Naive thymus-derived CD8-positive, alpha-beta T cell (primary cell): ENCODE data around the gene SDHAF3. TPM values are rescaled to one million over a fixed set of nuclear protein-coding genes. Genes with fewer than 3 reads are reported as not detected.
A peak's percentile ranks its signal among the peaks of the same experiment; 100 is the strongest.
"Not testable (repeated sequence)": the region's sequence is repeated elsewhere in the genome, so short reads cannot be mapped to it uniquely, and the experiment has no call there.

Source experiments
- ATAC-seq, 2 donors: fragments of 150-1000 bp; cut with Tn5 transposase in 1 of 2; sonication (Bioruptor Pico), chemical (Tn5 transposase) in 1 of 2; 1 replicate in 1 of 2; 2 replicates in 1 of 2; pipeline ENCODE4 v1.10.0; 2021; ENCODE audit warnings: mild to moderate bottlenecking in 2 of 2, moderate library complexity in 2 of 2
- POLR2A ChIA-PET: fragments of 350-600 bp; sonication (Branson Sonifier 250); formaldehyde crosslinking; loops from one replicate; lab custom pipeline; 2021; ENCODE audit warnings: antibody characterized with exemption; lab: Charles Lee
- DNase-seq, 10 donors: peaks; one replicate each; pipeline versions ENCODE4 v3.0.0 to v3.0.0-alpha.2; 2020 to 2022
- H3K27ac Mint-ChIP-seq, 10 donors: one replicate each; pipeline ENCODE4 v1.8.0; 2020 to 2022; ENCODE audit warnings: mild to moderate bottlenecking in 10 of 10, mixed read lengths in 10 of 10, moderate library complexity in 4 of 10, inconsistent platforms in 1 of 10
- H3K27me3 Mint-ChIP-seq, 5 donors: one replicate each; pipeline ENCODE4 v1.8.0; 2021 to 2022; ENCODE audit warnings: mixed read lengths in 5 of 5
- H3K36me3 Mint-ChIP-seq, 3 donors: one replicate each; pipeline ENCODE4 v1.8.0; 2020 to 2022; ENCODE audit warnings: mixed read lengths in 3 of 3, mild to moderate bottlenecking in 2 of 3, inconsistent platforms in 1 of 3
- H3K4me1 Mint-ChIP-seq, 4 donors: one replicate each; pipeline ENCODE4 v1.8.0; 2021 to 2022; ENCODE audit warnings: mixed read lengths in 4 of 4
- H3K4me3 Mint-ChIP-seq, 10 donors: one replicate each; pipeline ENCODE4 v1.8.0; 2020 to 2022; ENCODE audit warnings: mild to moderate bottlenecking in 10 of 10, mixed read lengths in 10 of 10, moderate library complexity in 6 of 10, inconsistent platforms in 1 of 10
- H3K9me3 Mint-ChIP-seq, 9 donors: one replicate each; pipeline ENCODE4 v1.8.0; 2020 to 2022; ENCODE audit warnings: mixed read lengths in 9 of 9, mild to moderate bottlenecking in 3 of 9, inconsistent platforms in 1 of 9, moderate library complexity in 1 of 9
- polyA plus RNA-seq, 3 donors: library from polyadenylated mRNA; unstranded; fragments of 300-500 nt; fragmentation: Illumina TruSeq; gene quantifications; one replicate each; pipeline ENCODE4 v1.2.3, GENCODE V29; 2021
- total RNA-seq, 8 experiments: library from RNA in 2 of 8; stranded (reverse) in 2 of 8; gene quantifications; one replicate each; pipeline ENCODE4 v1.2.3 and lab custom pipeline; 2021 to 2026

SDHAF3 gene
- total and polyA plus RNA-seq, 5 experiments from 2014 or later, result 18.3 to 70.9 (median 51.6) TPM

- POLR2A ChIA-PET, result no interaction called here
- H3K9me3 Mint-ChIP-seq, result no peaks in the 10 kb centered on the region
- peaks cover 0 to 2% (median 0%) of the 10 kb centered on the region in 3 donors for H3K36me3 Mint-ChIP-seq
- no peak overlapping the region for H3K27ac Mint-ChIP-seq
- no peak for ATAC-seq
- peaks cover 15 to 44% (median 30%) of the 10 kb centered on the region in 5 donors for H3K27me3 Mint-ChIP-seq
- no peak for DNase-seq
- H3K4me1 Mint-ChIP-seq, result no peaks in the 10 kb centered on the region
- no peak overlapping the region for H3K4me3 Mint-ChIP-seq
Measured at GRCh38 chr7:97096661-97097060, 20.8 kb upstream of the SDHAF3 start.

- ATAC-seq (peak; percentile 27 to 33), DNase-seq (peak; percentile 9 to 77 (median 38))
- POLR2A ChIA-PET, result no interaction called here
- Mint-ChIP-seq H3K9me3 (peaks cover 0 to 12% (median 3%) of the 10 kb centered on the region in 9 donors), H3K4me3 (no peak overlapping the region), H3K4me1 (no peaks in the 10 kb centered on the region), H3K27me3 (peaks cover 20 to 43% (median 32%) of the 10 kb centered on the region in 5 donors), H3K36me3 (peaks cover 0 to 10% (median 4%) of the 10 kb centered on the region in 3 donors), H3K27ac (no peak overlapping the region)
Measured at GRCh38 chr7:97104719-97105238, 12.7 kb upstream of the SDHAF3 start.

GRCh38 chr7:97107192-97107800 is 10.2 kb upstream of the SDHAF3 start:
- Mint-ChIP-seq H3K9me3 (peaks cover 0 to 26% (median 7%) of the 10 kb centered on the region in 9 donors), H3K4me1 (no peaks in the 10 kb centered on the region), H3K27ac (no peak overlapping the region), H3K36me3 (peaks cover 0 to 16% (median 5%) of the 10 kb centered on the region in 3 donors), H3K4me3 (no peak overlapping the region), H3K27me3 (peaks cover 19 to 23% (median 21%) of the 10 kb centered on the region in 5 donors)
- DNase-seq, result no peak
- ATAC-seq, result no peak
- POLR2A ChIA-PET, result no interaction called here

GRCh38 chr7:97116308-97116707 is 1.2 kb upstream of the SDHAF3 start:
- POLR2A ChIA-PET, result interaction anchor here (1.3 to 2.2 kb wide), 2 partner anchors 22 to 756 kb away, joined by 3 to 13 read pairs; partner anchors contain the start of gene ASNS
- Mint-ChIP-seq H3K27me3 (peaks cover 0 to 3% (median 0%) of the 10 kb centered on the region in 5 donors), H3K4me3 (peak overlapping the region in 7 of 10 donors; percentile 19 to 97 (median 97)), H3K9me3 (peaks cover 0 to 8% (median 0%) of the 10 kb centered on the region in 9 donors), H3K4me1 (peaks cover 19 to 47% (median 42%) of the 10 kb centered on the region in 4 donors), H3K27ac (peak overlapping the region in 6 of 10 donors; percentile 9 to 96 (median 68)), H3K36me3 (peaks cover 0 to 1% (median 1%) of the 10 kb centered on the region in 3 donors)
- DNase-seq, result no peak
- ATAC-seq, result no peak

GRCh38 chr7:97117035-97117371 is 495 bp upstream of the SDHAF3 start:
- Mint-ChIP-seq H3K27ac (peak overlapping the region; percentile 94 to 98 (median 96)), H3K27me3 (peaks cover 0 to 3% (median 0%) of the 10 kb centered on the region in 5 donors), H3K4me3 (peak overlapping the region; percentile 94 to 97 (median 96)), H3K4me1 (peaks cover 21 to 53% (median 44%) of the 10 kb centered on the region in 4 donors), H3K9me3 (peaks cover 0 to 8% (median 0%) of the 10 kb centered on the region in 9 donors), H3K36me3 (peaks cover 0 to 4% (median 4%) of the 10 kb centered on the region in 3 donors)
- DNase-seq (no peak), ATAC-seq (no peak)
- POLR2A ChIA-PET, result interaction anchor here (1.0 to 2.2 kb wide), 5 partner anchors 10 to 1761 kb away, joined by 3 to 13 read pairs (median 4); partner anchors contain the start of genes ASNS, SEM1 and TRRAP

GRCh38 chr7:97118306-97118917 is 914 bp downstream of the SDHAF3 start:
- Mint-ChIP-seq H3K4me1 (peaks cover 24 to 62% (median 48%) of the 10 kb centered on the region in 4 donors), H3K36me3 (peaks cover 0 to 7% (median 4%) of the 10 kb centered on the region in 3 donors), H3K27me3 (no peaks in the 10 kb centered on the region), H3K4me3 (peak overlapping the region; percentile 94 to 97 (median 96)), H3K9me3 (peaks cover 0 to 11% (median 0%) of the 10 kb centered on the region in 9 donors), H3K27ac (peak overlapping the region; percentile 84 to 98 (median 96))
- ATAC-seq (no peak), DNase-seq (no peak)
- POLR2A ChIA-PET, result interaction anchor here (1.2 to 2.2 kb wide), 4 partner anchors 9 to 1132 kb away, joined by 3 to 13 read pairs (median 4); partner anchors contain the start of gene ASNS

GRCh38 chr7:97119747-97120146 is 2.2 kb downstream of the SDHAF3 start:
- no peaks in the 10 kb centered on the region for H3K27me3 Mint-ChIP-seq
- POLR2A ChIA-PET, result no interaction called here
- peak overlapping the region in 3 of 10 donors; percentile 10 to 74 (median 59) for H3K27ac Mint-ChIP-seq
- peaks cover 0 to 14% (median 3%) of the 10 kb centered on the region in 9 donors for H3K9me3 Mint-ChIP-seq
- peaks cover 30 to 71% (median 56%) of the 10 kb centered on the region in 4 donors for H3K4me1 Mint-ChIP-seq
- H3K4me3 Mint-ChIP-seq, result peak overlapping the region in 9 of 10 donors; percentile 8 to 97 (median 62)
- peaks cover 3 to 9% (median 4%) of the 10 kb centered on the region in 3 donors for H3K36me3 Mint-ChIP-seq
- ATAC-seq, result no peak
- no peak for DNase-seq

GRCh38 chr7:97120713-97121457 is 3.4 kb downstream of the SDHAF3 start:
- Mint-ChIP-seq H3K27ac (peak overlapping the region in 2 of 10 donors; percentile 24 to 32), H3K27me3 (no peaks in the 10 kb centered on the region), H3K4me1 (peaks cover 35 to 82% (median 59%) of the 10 kb centered on the region in 4 donors), H3K4me3 (peak overlapping the region in 1 of 10 donors; percentile 5), H3K36me3 (peaks cover 11 to 14% (median 13%) of the 10 kb centered on the region in 3 donors), H3K9me3 (peaks cover 0 to 23% (median 9%) of the 10 kb centered on the region in 9 donors)
- no peak for DNase-seq
- POLR2A ChIA-PET, result no interaction called here
- no peak for ATAC-seq

- DNase-seq, ATAC-seq, H3K27me3 Mint-ChIP-seq, POLR2A ChIA-PET, H3K4me3 Mint-ChIP-seq, H3K27ac Mint-ChIP-seq: not testable (repeated sequence)
- peaks cover 13 to 18% (median 17%) of the 10 kb centered on the region in 3 donors for H3K36me3 Mint-ChIP-seq
- H3K9me3 Mint-ChIP-seq, result peaks cover 0 to 16% (median 9%) of the 10 kb centered on the region in 9 donors
- peaks cover 33 to 76% (median 49%) of the 10 kb centered on the region in 4 donors for H3K4me1 Mint-ChIP-seq
Measured at GRCh38 chr7:97123115-97123514, 5.6 kb downstream of the SDHAF3 start.

GRCh38 chr7:97126483-97127171 is 9.1 kb downstream of the SDHAF3 start:
- Mint-ChIP-seq H3K36me3 (peaks cover 13 to 14% (median 13%) of the 10 kb centered on the region in 3 donors), H3K4me3 (peak overlapping the region in 1 of 10 donors; percentile 25), H3K27ac (no peak overlapping the region), H3K9me3 (peaks cover 0 to 16% (median 9%) of the 10 kb centered on the region in 9 donors), H3K27me3 (no peaks in the 10 kb centered on the region), H3K4me1 (peaks cover 16 to 50% (median 32%) of the 10 kb centered on the region in 4 donors)
- ATAC-seq, result no peak
- DNase-seq, result no peak
- POLR2A ChIA-PET, result interaction anchor here (1.6 kb wide), 1 partner anchor 9 kb away, joined by 4 read pairs; the partner anchor contains the start of gene SDHAF3

GRCh38 chr7:97128736-97129135 is 11.2 kb downstream of the SDHAF3 start:
- Mint-ChIP-seq H3K9me3 (peaks cover 0 to 16% (median 9%) of the 10 kb centered on the region in 9 donors), H3K4me1 (peaks cover 12 to 37% (median 27%) of the 10 kb centered on the region in 4 donors), H3K27ac (no peak overlapping the region), H3K27me3 (no peaks in the 10 kb centered on the region), H3K36me3 (peaks cover 11 to 13% (median 13%) of the 10 kb centered on the region in 3 donors), H3K4me3 (no peak overlapping the region)
- ATAC-seq (no peak), DNase-seq (no peak)
- POLR2A ChIA-PET, result no interaction called here
